GM21367 (cell line): ENCODE measurements around the gene HTR5A.

Experiments
- ATAC-seq: cut with Tn5 transposase; IDR thresholded peaks from one replicate; pipeline ENCODE4 v1.9.1; 2021; ENCODE audit not compliant: unreplicated experiment

HTR5A gene

DNA sequence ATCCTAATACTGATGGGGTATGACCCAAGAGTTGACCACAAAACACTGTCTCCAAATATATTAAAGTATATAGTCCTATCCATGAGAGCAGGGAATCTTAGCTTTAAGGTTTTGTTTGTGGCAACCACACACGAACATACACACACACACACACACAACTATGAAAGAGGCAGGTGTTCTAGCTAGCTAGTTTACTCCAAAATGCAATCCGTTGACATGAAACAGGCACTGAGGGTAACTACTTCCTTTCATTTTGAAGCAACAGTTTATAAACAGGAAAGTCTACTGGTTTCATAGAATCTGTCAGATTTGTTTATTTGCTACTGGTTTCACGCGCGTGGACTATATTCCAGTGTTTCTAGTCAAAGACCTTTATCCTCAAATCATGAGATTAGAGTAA is 14.8 kb downstream of the HTR5A start:
- ATAC-seq = no peak

DNA sequence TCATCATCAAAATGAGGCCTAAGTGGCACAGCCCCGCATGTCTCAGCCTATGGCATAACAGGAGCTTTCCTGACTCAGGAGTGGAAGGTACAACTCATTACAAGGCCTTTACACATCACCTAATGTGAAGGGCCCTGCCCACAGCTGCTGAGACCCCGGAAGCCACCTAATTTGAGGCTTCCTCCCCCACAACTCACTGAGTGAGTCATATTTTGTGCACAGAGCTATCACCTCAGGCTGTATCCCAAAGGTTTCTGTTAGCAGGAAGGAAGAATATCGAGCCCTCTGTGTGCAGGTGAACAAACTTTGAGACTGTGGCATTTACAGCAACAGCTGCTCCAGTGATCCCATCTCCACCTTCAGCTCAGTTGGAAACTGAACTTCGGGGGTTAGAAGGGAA is 20.6 kb downstream of the HTR5A start:
- ATAC-seq = no peak

DNA sequence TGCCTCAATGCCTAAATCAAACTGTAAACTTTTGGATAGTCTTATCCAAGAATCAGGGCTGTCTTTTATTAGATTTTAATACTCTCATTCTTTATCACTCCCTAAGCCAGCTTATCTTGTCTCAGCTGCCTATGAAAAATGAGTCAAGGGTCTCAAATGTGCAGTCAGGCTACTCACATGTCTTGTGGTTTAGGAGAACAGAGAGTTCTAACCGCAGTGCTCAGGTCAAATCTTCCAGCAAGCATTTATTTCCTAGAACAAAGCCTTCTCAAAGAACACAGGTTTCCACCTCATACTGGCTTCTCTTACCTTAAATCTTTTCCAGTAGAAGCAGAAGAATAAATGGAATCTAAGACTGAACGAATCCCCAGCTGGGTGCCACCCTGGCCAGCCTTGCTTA is 23.5 kb downstream of the HTR5A start:
- no peak for ATAC-seq

DNA sequence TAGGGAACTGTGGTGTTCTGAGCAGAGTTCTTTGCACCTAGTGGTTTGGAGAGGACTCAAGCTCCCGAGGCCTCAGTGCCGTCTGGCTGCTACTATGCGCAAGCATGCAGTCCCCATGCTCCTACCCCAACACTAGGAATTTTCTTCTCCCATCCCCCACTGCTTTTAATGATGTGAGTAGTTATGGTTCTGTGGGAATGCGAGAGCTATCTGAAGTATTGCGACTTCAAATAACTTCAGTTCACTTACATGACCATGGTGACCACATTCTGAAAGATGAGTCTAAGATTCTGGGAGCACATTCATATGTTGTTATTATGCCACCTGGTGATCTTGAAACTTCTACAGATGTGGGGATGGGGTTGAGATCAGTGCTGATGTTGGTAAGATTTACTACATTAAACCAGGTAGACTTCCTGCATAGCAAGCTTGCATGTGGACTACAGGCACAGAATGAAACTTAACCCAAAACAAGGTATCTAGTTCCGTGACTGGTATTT is 24.6 kb downstream of the HTR5A start:
- no peak for ATAC-seq

DNA sequence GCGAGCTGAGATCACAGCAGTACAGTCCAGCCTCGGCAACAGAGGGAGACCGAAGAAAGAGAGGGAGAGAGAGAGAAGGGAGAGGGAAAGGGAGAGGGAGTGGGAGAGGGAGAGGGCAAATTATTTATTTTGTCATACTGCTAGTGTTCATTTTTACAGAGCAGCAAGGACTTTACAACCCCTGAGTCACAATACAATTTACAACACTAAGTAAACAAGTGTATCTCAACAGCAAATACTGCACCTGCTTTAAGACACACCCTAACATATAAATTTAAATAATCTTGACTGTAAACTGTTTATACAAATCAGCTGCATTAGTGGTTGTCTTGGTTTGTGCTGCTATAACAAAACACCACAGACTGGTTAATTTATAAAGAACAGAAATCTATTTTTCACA is 27.2 kb downstream of the HTR5A start:
- ATAC-seq = no peak

DNA sequence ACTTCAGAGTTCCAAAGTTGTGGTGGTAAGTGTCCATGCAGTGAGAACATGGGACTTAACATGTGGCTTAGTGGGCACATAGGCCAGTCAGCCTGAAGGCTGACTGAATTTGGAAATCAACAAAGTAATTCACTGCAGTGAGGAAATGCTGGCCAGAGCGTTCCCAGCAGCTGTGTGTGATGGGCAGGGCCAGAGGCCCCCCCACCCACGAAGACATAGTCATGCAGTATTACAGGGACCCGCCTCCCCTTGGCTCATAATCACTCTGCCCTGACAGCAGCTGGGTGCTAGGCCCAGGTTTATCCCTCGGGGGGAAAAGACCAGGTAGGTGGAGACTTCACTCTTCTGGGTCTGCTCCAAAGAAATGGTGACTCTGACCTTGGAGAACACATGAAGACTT is 33.7 kb downstream of the HTR5A start:
- no peak for ATAC-seq

DNA sequence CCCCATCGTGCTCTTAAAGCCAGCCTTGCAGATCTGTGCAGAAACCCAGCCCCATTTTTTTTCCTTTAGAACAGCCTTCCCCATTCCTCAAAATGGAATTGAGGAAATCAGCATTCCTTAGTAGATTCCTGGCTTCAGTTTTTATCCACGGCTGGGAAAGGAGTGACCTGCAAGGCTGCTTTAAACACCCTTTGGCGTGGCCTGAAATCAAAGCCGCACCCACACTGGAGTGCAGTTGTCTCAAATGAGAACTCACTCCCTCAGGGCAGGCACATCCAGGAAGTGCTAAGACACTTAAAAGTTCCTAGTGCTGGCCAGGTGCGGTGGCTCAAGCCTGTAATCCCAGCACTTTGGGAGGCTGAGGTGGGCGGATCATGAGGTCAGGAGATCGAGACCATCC is 34.8 kb downstream of the HTR5A start:
- no peak for ATAC-seq

DNA sequence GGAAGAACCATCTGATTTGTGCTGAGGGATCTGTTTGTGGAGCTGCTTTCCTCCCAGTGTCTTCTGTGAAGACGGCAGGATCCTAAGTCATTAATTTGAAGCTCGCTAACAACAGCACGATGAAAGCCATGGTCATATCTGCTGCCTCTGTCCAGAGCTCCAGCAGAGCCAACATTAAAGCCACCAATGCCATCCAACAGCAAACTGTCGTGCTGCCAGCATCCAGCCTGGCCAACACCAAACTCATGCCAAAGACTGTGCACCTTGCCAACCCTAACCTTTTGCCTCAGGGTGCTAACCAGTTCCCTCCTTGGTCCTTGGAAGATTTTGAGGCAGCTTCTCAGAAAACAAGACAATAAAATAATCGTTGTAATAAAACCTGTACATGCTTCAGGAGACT is 36.2 kb downstream of the HTR5A start:
- no peak for ATAC-seq

DNA sequence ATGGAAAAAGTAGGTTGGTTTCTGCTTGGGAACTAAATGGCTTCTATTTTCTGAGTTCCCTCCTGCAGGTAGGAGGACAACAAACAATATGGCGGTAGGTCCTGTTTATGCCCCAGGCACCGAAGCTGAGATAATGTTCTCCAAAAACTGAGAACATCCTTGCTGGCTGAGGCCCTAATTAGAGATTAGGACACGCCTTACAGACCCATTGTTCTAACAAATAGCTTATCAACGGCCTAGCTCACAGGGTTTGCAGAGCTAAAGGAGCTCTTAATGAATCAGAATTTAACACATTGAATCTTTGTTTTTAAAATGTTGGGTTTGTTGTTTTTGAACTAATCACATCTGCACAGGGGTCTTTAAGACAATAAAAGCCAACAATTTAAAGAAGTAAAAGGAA is 37.0 kb downstream of the HTR5A start:
- ATAC-seq = no peak

DNA sequence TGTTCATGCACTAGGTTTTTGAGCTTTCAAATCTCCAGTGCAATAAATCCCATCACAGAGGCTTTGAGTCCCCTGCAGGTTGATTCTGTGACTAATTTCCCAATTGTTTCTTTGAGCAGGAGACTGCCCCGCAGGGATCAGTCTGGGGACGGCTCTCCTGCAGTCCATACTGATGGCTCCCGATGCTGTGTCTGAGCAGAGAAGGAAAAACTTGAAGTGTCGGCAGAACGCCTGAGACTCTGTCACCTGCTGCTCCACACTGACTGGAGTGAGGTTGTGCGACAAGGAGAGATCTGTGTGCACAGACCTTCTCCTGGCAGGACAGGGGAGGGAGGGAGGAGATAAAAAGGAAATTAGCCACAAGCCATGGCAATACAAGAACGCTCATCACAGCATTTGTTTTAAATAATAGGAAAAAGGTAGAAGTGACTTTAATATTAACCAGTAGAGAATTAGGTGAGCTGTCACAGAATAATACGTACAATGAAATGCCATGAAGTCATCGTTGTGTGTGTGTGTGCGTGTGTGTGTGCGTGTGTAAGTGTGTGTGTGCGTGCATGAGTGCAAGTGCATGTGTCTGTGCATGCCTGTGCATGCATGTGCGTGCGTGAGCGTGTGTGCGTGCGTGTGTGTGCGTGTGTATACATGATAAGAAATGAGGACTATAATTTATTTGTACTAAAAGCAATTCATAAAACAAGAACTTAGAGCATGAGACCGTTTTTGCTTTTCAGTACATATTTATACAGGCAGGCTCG is 38.2 kb downstream of the HTR5A start:
- ATAC-seq = no peak

DNA sequence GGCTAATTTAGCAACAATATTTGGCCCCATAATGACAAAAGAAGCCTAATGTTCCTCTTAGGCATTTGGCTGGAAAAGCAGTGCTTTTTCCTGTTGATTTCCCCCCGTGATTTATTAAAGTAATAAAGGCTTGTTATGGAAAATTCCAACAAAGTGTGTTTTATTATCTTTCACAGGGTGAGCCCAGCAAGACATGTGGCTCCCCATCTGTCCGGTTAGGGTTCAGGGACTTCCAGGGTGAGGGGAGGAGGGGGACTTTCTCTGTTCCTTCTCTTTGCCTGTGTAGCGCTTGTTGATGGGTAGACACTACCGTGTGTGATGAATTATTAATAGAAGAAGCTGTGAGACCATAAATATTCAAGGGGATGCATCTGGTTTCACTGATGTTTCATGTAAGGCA is 39.0 kb downstream of the HTR5A start:
- ATAC-seq = no peak

DNA sequence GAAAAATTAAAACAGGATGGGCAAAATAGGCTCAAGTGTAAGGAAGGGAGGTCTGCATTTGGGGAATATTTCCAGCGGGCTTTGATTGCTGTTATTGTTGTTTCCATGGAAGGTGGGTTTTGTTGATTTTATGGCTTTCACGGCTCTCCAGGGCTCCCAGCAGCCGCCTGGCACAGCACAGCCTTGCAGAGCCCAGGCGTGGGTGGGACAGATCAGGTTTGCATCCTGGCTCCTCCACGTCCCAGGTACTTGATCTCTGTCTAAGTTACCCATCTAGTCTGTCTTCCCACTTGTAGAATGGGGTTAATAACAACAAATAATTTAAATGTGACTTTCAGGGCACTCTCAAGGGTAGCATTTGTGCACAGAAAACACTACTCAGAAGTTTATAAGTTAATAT is 45.2 kb downstream of the HTR5A start:
- no peak for ATAC-seq

DNA sequence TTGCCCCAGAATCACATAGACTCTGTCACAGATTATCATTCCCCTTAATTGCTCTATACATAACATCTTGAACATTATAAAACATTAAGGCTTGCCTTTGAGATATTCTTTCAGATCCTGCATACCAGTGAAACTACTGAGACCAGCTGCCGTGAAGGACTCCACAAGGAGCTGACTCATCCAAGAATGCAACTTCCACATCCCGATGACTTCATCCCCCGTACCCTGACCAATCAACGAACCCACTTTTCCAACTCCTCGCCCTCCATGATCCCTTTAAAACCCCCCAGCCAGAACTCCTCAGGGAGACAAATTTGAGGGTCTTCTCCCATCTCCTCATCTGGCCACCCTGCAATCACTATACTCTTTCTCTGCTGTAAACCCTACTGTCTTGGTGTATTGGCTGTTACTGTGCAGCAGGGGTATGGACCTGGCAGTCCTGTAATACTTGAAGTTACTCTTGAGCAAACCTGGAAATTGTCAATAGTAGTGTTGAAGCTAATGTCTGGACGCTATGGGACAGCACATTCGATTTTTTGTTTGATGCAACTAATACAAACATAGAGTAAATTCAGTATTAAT is 49.8 kb downstream of the HTR5A start:
- no peak for ATAC-seq

DNA sequence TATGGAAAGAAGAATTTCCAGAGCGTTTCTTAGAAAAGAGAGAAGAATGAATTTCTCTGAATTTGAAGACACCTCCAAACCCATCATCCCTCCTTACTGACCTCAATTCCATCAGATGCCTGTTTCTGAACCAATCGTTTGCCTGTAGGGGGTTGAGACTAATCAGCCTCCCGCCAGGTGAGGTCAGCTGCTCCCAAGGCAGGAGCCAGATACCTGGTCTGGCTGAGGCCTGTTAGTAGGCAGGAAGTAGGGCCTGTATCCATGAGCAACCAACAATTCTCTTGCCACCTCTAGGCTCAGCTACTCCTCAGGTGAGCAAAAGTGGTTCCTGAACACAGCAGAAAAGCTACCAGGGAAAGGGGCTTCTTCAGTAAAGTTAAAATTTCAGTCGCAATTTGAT is 50.3 kb downstream of the HTR5A start:
- no peak for ATAC-seq

DNA sequence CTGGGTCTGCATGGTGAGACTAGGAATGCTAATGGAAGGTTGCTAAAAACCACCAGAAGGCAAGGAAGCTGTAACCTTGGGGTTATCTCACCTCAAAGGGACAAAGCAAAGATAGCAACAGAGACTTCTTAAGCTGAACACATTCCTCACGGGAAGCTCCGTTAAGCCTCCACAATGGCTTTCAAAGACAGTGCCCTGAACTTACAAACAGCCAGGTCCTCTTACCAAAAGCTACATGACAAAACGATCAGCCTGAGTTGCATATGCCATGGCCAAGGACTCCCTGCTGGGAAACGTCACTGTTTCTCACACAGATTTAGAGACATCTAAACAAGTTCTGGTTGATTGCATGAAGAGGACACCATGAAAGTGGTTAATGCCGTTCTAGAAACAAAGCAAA is 52.7 kb downstream of the HTR5A start:
- no peak for ATAC-seq

DNA sequence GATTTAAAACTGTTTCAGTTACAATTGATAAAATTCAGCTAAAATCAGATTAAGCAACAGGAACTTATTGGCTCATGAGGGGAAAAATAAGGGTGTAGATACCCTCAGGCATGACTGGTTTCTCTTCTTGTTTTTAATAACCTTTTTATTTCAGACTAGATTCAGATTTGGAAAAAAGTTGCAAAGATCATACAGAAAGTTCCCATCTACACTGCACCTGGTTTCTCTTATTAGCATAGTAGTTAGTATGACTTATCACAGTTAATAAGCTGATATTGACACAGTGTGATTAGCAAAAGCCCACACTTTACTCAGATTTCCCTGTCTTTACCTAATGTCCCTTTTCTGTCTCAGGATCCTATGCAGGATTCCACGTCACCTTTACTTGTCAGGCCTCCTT is 53.3 kb downstream of the HTR5A start:
- ATAC-seq = no peak

DNA sequence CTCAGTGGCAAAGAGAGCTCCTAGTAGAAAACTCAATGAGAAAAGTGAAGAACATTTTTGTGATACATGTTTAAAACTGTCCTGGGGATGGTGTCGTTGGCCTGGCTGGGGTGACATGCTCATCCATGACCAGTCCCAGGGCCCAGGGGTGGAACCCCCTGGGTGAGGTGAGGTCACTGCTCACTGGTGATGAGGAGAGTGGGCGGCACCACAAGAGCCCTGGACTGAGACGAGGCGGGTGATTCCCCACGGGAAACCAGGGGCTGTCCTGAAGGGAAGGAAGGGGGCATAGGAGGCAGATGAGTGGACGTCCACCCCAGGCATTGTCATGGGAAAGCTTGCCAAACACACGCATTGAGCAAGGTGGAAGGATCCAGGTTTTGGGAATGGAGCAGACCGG is 54.6 kb downstream of the HTR5A start:
- no peak for ATAC-seq

DNA sequence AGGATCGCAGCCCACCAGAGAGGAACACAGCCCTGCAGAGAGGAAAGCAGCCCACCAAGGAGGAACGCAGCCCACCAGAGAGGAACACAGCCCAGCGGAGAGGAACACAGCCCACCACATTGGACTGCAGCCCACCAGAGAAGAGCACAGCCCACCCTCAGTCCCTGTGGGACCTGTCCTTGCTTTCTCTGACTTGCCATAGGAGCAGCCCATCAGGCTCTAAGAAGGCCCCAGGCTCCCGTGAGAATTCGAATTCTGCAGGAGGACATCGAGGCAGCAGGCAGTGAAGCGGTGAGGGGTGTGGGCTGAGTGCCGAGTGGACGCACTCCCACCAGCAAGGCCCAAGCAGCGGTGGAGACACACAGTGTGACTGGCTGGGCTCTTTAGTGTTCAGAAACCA is 59.1 kb downstream of the HTR5A start:
- ATAC-seq = no peak

DNA sequence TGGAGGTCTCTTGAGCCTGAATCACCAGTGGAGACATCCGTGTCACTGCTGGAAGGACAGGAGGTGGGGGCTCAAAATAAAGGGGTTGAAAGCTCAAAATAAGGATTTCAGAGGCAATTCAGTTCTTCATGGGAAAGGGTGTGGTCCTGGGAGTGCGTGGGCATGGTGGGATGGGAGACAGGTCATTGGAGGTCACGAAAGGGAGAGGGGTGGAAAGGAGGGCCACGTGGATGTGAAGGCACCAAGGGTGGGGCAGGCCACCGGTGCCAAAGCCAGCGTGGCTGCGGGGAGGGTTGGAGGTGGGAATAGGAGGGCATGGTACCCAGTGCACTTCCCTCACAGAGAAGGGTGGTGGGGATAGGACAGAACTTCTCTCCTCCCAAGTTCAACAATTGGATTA is 59.7 kb downstream of the HTR5A start:
- no peak for ATAC-seq

DNA sequence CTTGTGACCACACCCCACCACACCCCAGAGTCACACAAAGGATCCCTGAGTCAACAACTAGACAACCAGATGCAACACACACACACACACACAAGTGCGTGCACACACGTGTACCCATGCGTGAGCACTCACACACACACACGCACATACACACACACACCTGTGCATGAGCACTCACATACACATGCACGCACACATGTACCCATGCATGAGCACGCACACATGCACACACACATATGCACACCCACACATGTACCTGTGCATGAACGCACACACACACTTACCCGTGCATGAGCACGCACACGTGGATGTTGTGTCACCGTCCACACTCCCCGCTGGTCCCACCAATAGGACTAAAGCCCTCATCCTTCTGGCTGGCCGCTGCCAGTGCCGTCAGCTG is 60.4 kb downstream of the HTR5A start:
- no peak for ATAC-seq

DNA sequence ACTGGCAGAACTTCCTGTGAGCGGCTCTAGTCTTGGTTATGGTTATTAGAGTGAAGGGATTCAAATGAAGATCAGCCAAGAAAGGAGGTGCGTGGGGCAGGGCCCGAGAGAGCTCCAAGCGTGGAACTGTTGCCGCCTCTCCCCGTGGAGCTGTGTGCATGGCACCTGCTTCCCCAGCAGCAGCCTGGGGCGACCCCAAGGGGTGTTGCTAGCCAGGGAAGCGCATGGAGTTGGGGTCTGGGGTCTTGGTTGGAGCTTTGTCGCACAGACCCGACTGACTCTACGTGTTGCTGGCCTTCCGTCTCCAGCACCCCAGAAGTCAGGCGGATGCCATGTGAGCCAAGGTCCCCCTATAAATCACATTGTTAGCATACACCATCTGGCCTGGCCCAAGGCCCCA is 61.0 kb downstream of the HTR5A start:
- ATAC-seq = no peak

DNA sequence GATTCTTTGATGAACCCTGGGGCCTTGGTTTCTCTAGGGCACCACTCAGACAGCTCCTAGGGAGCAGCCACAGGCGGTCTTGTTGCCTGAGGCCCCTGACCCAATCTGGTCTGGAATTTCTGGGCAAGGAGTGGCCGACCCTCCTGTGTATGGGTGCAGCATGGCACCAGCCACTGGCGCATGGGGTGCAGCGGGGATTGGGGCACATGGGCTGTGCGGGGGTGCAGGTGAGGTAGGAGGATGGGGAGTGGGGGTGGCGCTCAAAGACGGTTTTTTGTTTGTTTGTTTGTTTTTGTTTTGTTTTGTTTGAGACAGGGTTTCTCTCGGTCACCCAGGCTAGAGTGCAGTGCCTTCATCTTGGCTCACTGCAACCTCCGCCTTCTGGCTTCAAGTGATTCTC is 62.3 kb downstream of the HTR5A start:
- no peak for ATAC-seq
